CMK (cell line): ENCODE results near the gene ODF2.
"Not testable (repeated sequence)": the region's sequence is repeated elsewhere in the genome, so short reads cannot be mapped to it uniquely, and the experiment has no call there.

Experiments
- DNase-seq: peaks from one replicate; pipeline ENCODE4 v3.0.0-alpha.2; 2010; ENCODE audit warnings: low read depth

ODF2 gene

GRCh38 chr9:128455849-128456612 lies at the start of gene ODF2:
TSS of gene ODF2 (plus strand) at chr9:128456006. CDS start at chr9:128456092, 86 bp downstream.
- peak; percentile 88 for DNase-seq

GRCh38 chr9:128406848-128407391 lies 48.9 kb upstream of the ODF2 start:
- DNase-seq = no peak

DNA sequence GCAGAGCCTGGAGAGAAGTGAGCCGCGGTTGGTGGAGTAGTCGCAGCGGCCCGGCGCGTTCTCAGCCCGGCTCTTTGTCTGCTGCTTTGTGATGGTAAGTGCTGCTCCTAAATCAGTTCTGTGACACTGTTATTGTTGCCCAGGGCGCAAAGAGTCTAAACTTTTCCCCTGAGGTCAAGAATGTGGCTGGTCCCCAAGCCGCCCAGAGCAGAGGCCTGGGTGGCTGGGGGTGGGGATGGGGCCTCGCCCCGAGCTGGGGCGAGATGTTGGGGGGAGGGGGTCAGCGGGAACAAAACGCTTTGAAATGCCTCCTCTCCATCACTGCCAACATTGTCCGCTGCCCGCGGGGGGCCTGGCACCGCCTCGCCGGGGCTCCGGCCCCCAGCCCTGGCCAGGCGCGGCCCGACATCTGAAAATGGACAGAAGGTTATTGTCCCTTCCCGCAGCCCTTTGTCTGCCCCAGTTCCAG lies 46.8 kb upstream of the ODF2 start:
- no peak for DNase-seq

GRCh38 chr9:128409450-128409849 lies 46.4 kb upstream of the ODF2 start:
- no peak for DNase-seq

DNA sequence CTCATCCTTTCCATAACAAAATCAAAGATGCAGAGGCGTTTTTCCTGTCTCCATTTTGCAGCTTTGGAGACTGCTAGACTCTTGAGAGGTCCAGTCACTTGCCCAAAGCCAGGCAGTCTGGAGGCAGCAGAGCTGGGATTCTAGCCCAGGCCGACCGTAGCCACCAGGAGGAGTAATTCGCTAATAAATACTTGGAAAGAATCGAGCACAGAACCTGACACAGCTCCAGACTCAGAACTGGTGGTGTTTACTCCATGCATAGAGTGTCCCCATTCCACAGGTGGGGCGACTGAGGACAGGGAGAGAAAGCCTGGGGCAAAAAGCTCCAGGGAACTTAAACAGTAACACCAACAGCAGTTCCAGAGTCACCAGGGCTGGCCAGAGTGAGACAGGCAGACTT lies 45.8 kb upstream of the ODF2 start:
- no peak for DNase-seq

- no peak for DNase-seq
Measured at GRCh38 chr9:128411364-128412119, 44.3 kb upstream of the ODF2 start.

GRCh38 chr9:128412120-128412790 lies 43.6 kb upstream of the ODF2 start:
- DNase-seq = no peak

- DNase-seq = not testable (repeated sequence)
Measured at GRCh38 chr9:128413728-128414127, 42.1 kb upstream of the ODF2 start.

DNA sequence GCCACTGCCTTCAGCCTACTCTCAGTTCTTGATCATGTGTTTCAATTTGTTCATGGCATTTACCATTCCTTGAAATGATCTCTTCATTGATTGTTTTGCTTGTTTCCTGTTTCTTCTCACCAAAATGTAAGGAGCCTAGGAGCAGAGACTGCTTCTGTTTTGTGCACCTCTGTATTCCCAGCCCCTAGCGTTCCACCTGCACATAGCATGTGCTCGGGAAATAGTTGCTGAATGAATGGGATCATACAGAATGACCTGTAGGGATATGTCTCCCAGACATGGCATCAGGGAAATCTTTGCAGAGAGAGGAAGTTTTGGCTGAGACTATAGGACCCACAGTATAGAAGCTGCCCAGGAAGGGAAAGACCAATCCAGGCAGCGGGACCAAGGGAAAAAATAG lies 41.3 kb upstream of the ODF2 start:
- no peak for DNase-seq

DNA sequence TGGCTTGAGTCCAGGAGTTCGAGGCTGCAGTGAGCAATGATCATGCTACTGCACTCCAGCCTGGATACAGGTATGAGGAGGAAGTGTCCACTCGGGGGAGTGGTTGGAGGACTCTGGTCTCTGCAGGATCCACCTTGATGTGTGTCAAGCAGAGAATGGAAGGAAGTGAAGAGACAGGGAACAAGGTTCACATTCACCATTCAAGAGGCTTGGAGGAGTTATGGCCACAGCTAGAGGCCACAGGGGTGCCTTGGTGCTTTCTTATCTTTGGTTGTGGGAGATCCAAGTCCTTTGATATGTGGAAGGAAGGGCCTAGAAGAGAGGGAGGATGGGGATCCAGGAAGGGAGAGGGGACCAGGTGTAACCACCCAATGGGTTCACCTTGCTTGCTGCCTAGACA lies 40.5 kb upstream of the ODF2 start:
- no peak for DNase-seq

GRCh38 chr9:128416014-128416413 lies 39.8 kb upstream of the ODF2 start:
- DNase-seq = no peak

DNA sequence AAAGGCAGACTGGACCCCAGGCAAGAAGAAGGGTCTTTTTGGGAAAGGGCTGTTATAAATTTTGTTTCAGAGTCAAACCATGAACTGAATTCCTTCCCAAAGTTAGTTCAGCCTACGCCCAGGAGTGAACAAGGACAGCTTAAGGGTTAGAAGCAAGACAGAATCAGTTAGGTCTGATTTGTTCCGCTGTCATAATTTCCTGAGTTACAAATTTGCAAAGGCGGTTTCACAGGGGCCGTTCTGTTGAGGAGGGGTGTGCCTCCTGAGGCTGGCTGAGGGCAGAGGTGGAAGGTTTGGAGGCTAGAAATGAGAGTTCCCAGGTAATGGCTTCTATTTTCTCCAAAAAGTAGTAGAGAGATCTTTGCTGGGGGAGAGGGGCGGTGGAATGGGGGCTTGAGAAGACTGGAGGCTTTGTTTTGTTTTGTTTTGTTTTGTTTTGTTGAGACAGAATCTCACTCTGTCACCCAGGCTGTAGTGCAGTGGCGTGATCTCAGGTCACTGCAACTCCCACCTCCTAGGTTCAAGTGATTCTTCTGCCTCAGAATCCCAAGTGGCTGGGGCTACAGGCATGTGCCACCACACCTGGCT lies 39.3 kb upstream of the ODF2 start:
- no peak for DNase-seq

DNA sequence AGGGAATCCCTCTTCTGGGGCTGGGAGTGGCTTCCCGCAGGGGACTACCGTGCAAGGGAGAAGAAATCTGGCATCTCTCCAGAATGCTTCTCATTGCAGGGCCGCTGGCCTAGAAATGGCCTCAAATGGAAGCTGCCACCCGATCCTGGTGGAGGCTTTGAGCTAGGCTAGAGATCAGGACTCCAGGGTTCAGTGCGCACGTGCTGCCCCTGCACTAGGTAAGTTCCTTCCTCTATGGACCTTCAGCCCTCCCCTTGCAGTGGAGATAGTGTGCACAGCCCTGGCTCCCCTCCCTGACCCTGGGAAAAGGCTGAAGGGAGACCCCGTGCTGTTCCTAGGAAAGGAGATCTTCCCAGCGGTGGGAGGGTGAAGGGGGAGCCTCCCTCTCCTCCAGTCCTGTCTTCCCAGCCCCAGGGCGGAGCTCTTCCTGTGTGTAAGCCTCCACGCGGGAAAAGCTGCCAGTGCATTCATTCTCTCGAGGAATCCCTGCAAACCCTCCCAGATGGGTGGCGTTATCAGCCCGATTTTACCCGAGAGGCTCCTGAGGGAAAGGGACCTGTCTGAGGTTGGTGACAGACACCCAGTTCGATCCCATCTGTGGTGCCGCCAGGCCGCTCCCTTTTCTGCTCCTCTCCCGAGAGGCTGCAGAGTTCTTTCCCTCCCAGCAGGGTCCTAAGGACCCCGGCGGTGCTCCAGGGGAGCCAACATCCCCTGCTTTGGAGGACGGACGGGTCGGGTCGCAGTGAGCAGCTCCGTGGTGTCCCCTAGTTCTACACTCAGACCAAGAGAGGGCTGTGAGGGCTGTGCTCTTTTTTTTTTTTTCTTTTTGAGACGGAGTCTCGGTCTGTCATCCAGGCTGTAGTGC lies 36.5 kb upstream of the ODF2 start:
- no peak for DNase-seq

DNA sequence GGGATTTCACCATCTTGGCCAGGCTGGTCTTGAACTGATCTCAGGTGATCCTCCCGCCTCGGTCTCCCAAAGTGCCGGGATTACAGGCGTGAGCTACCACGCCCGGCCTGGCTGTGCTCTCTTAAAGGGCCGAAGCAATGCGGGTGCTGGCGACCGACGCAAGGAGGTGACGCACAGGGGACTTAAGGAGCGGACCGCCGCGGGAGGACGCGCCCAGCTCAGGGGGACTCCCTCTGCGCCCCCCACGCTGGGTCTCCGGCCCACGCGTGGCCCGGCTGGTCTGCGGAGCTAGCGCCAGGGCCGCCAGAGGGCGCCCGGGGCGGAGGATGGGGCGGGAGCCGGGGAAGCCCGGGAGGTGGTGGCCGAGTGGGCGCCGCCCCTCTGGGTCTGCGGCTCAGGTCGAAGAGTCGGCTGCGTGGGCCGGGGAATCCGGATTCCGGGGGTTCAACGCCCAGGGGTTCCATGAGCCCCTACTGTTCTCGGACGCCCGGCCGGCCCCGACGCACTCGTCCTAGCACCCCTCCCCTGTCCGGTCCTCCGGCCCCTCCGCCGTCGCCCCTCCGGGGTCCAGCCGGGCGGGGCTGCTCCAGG lies 35.7 kb upstream of the ODF2 start:
- DNase-seq = peak; percentile 54

- peak; percentile 49 for DNase-seq
Measured at GRCh38 chr9:128420651-128421481, 34.9 kb upstream of the ODF2 start, which contains the start of gene CERCAM. TSS of gene CERCAM (plus strand) at chr9:128420857. CDS start at chr9:128420878, 21 bp downstream.

DNA sequence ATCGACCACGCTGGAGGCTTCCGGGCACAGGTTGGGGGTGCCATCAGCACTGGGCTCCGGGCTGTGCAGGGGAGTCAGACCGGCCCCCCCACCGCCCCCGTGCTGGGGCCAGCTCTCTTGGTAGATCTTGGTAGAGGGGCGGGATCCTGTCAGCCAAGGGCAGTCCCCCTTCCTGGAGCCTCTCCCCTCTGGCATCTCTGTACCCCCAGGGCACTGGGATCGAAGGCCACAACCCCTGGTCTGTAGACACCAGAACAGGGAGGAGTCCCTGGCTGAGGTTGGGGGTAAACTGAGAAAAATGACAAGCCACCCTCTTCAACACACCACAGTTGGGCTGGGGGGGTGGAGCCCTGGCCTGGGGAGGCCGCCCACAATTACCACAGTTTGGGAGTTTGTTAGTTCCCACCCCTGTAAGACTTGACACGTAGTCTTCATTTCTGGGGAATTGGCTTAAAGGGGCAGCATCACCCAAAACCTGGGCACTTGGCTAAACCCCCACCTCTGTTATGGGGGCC lies 34.3 kb upstream of the ODF2 start:
- no peak for DNase-seq

GRCh38 chr9:128422022-128422782 lies 33.6 kb upstream of the ODF2 start:
- DNase-seq = not testable (repeated sequence)

DNA sequence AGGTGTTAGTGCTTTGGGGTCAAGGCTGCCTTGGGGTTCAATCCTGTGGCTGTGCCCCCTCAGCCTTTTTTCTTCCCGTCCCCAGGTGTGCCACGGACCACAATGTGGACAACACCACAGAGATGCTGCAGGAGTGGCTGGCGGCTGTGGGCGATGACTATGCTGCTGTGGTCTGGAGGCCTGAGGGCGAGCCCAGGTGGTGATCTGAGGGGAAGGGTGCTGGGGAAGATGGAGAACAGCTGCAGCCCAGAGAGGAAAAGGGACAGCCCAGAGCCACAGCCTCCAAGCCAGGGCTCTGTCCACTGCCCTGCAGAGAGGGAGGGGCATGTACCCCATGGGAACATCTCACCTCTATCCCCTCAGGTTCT lies 33.0 kb upstream of the ODF2 start:
- no peak for DNase-seq

- DNase-seq = not testable (repeated sequence)
Measured at GRCh38 chr9:128423356-128423755, 32.5 kb upstream of the ODF2 start.
